ENCODE data around the gene EDEM1.
"Not testable (repeated sequence)": the region's sequence is repeated elsewhere in the genome, so short reads cannot be mapped to it uniquely, and the experiment has no call there.

EDEM1 gene

DNA sequence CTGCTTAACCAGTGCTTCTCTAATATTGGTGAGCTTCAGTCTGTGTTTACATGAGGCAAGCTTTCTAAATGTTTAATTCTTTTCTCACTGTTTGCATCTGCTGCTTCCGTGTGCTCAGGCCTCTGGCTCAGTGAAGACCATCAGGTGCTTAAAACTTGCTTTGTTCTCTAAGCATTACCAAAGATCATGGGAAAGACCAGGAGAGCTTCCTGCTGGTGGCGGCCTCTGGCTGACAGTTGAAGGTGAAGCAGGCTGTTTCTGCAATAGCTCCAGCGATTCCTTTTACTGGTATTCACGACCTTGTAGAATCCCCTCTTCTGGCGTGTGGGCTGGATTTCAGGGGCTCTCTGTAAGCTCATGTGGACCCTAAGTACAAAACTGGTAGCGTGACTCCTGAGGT is 45.1 kb downstream of the EDEM1 start:
- no peak for DNase-seq (ENCODE audit: low read depth in 2 of 2)

DNA sequence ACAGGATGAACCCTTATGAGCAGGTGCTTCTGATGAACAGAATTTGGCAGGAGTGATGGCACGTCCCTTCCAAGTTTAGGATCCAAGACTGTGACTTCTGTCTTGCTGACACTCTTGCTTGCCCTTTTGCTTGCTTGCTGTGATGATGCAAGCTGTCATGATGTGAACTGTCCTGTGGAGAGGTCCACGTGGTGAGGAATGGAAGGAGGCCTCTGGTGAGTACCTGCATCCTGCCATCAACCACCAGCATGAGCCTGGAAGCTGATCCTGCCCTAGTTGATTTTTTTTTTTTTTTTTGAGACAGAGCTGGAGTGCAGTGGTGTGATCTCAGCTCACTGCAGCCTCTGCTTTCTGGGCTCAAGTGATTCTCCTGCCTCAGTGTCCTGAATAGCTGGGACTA is 45.5 kb downstream of the EDEM1 start:
- DNase-seq (ENCODE audit: low read depth in 2 of 2) = no peak

GRCh38 chr3:5235655-5236054 is 48.1 kb downstream of the EDEM1 start:
- no peak for DNase-seq (ENCODE audit: low read depth in 2 of 2)

DNA sequence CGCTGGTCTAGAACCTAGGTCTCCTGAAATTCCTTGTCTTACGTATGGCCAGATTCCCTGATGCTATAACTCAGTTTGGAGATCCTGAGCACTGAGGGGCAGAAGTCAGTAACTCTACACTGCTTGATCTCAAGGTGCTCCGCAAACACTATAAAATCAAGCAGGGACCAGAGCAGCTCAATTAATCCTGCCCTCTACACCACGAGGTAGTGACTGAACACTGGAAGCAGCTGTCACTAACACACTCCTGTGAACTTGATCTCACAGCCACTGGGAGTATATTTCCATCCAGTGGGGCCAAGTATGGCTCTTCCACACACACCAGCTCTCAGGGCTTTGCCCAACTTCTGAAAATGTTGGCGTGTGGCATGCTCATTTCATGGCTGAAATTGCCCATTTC is 51.0 kb downstream of the EDEM1 start:
- no peak for DNase-seq (ENCODE audit: low read depth in 2 of 2)

DNA sequence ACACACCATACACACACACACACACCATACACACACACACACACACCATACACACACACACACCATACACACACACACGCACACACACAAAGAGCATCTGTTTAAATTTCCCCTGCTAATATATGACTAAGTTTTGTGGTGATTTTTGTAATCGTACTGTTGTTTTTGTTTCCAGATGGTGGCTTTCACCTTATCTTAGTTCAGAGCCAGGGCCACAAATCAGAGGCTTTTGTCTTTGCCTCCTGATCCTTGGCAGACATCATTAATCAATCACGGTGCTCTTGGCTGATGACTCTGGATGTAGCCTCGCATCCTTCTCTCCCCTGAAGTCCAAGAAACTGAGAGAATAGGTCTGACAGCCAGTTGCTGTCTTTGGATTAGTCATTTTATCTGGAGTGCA is 52.1 kb downstream of the EDEM1 start:
- DNase-seq (ENCODE audit: low read depth in 2 of 2) = peak; percentile 14 to 15

GRCh38 chr3:5240740-5241139 is 53.2 kb downstream of the EDEM1 start:
- no peak for DNase-seq (ENCODE audit: low read depth in 2 of 2)

DNA sequence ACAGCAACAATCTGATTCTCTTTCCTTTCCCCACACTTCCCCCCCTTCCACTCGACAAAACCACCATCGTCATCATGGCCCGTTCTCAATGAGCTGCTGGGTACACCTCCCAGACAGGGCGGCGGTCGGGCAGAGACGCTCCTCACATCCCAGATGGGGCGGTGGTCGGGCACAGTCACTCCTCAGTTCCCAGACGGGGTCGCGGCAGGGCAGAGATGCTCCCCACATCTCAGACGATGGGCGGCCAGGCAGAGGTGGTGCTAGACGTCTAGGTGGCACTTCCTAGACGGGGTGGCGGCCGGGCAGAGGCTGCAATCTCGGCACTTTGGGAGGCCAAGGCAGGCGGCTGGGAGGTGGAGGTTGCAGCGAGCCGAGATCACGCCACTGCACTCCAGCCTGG is 55.3 kb downstream of the EDEM1 start:
- not testable (repeated sequence) for DNase-seq (ENCODE audit: low read depth in 2 of 2)

DNA sequence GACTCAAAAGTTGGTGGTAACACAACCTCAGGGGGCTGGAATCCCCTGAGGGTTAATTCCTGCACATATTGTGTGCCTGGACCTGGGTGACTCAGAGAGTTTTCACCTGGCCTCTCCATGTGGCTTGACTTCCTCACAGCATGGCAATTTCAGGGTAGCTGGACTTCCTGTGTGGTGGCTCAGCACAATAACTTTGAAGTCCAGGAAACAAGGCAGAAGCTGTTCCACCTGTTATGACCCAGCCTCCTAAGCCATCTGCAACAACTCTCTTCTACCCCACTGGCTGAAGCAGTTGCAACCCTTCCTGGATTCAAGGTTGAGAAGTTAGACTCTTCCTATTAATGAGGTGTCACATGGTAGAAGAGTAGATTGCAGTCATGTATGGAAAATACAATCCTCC is 58.4 kb downstream of the EDEM1 start:
- DNase-seq (ENCODE audit: low read depth in 2 of 2) = no peak

DNA sequence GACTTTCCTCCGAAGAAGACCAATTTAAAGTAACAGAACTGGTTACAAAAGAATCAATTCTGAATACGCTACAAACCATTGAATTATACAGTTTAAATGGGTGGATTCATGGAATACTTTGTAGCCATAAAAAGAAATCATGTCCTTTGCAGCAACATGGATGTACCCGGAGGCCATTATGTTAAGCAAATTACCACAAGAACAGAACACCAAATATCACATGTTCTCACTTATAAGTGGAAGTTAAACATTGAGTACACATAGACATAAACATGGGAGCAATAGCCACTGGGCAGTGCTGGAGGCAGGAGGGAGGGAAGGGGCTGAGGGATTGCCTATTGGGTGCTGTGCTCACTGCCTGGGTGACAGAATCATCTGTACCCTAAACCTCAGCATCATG is 61.3 kb downstream of the EDEM1 start:
- DNase-seq (ENCODE audit: low read depth in 2 of 2) = no peak

DNA sequence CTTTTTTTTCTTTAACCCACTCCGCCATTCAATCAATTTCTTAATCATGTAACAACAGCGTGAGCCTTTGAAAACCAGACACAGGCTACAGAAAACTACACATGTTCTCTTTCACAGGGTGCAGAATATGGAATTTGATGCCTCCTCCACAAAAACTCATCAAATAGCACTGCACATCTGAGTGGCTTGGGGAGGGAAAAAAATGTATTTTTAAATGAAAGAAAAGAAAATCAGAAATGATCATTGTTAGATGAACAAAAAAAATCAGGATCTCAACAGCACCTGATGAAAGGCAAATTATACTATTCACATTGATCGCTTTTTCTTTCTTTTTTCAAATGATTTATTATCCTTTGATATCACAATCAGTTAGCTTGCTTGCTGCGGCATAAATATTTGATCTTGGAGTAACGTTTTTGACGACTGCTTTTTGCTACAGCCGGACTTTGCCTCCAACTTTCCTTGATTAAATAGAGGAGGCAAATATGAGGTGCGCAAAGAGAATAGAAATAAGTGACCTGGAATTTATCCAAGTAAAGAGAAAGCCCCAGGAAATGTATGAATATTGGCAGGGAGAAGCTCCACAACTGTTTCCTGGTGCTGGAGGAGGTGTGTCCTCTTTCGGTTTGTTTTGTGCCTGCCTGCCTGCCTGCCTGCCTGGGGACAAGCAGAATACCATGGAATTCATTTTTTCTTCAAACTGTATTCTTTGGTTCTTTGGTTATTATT is 63.1 kb downstream of the EDEM1 start:
- no peak for DNase-seq (ENCODE audit: low read depth in 2 of 2)

GRCh38 chr3:5251196-5251583 is 63.7 kb downstream of the EDEM1 start:
- no peak for DNase-seq (ENCODE audit: low read depth in 2 of 2)

DNA sequence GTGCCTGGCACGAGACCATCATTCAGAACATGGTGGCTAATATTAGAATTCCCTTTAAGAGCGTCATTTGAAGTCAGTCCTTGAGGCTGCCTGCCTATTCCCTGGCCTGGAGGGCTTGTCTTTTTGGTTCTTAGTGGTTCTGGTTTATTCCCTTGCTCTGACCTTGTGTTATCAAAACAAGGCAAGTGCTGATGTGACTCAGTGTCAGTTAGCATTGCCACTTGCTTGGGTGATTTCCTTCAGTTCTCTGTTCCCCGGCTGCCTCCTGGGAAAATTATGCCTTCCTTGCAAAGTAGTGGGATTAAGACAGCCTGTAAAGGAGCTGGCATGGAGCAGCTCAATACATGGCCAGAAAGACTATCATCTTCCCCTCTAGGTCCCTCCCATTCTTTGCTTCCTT is 64.6 kb downstream of the EDEM1 start:
- no peak for DNase-seq (ENCODE audit: low read depth in 2 of 2)

- DNase-seq (ENCODE audit: low read depth in 2 of 2) = no peak
Observed at GRCh38 chr3:5254281-5255048, 67.0 kb downstream of the EDEM1 start.

- DNase-seq (ENCODE audit: low read depth in 2 of 2) = no peak
Observed at GRCh38 chr3:5255404-5256344, 68.2 kb downstream of the EDEM1 start.

- DNase-seq (ENCODE audit: low read depth in 2 of 2) = no peak
Observed at GRCh38 chr3:5258526-5258925, 71.0 kb downstream of the EDEM1 start.

DNA sequence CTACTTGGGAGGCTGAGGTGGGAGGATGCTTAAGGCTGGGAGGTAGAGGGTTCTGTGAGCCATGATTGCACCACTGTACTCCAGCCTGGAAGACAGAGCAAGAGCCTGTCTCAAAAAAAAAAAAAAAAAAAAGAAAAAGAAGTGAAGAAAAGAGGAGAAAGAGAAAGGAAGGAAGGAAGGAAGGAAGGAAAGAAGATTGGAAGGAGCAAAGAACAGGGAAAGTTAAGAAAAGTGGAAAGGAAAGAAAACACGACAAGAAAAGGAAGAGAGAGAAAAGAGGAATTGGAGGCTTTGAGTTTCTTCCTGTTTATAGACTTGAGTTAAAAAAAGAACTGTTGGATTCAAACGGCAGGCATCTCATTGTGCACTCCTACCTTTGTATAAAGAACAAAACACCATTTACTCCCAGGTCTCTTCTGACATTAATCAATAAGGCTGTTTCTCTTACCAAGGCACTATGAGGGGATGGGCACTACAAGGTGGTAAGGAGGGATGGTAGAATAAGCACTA is 73.5 kb downstream of the EDEM1 start:
- no peak for DNase-seq (ENCODE audit: low read depth in 2 of 2)

DNA sequence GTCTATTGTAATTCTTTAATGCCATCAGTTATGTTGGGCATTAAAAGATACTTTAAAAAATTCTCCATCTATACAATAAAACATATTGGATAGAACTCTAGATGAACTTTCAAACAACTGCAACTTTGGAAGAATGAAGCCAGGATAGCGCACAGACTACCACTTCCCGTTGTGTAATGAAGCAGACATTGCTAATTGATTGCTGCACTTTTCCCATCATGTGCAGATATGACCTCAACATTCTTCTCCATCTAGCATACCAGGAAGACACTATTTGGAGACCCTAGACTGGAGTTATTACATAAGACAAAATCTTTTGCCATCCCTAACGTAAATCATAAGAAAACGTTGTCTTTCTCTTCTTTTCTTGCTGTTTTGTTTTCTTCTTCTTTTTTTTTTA is 75.0 kb downstream of the EDEM1 start:
- DNase-seq (ENCODE audit: low read depth in 2 of 2) = no peak

GRCh38 chr3:5264093-5264600 is 76.6 kb downstream of the EDEM1 start:
- DNase-seq (ENCODE audit: low read depth in 2 of 2) = peak in 1 of 2 experiments; percentile 23

- peak in 1 of 2 experiments; percentile 6 for DNase-seq (ENCODE audit: low read depth in 2 of 2)
Observed at GRCh38 chr3:5264896-5265770, 77.6 kb downstream of the EDEM1 start.

DNA sequence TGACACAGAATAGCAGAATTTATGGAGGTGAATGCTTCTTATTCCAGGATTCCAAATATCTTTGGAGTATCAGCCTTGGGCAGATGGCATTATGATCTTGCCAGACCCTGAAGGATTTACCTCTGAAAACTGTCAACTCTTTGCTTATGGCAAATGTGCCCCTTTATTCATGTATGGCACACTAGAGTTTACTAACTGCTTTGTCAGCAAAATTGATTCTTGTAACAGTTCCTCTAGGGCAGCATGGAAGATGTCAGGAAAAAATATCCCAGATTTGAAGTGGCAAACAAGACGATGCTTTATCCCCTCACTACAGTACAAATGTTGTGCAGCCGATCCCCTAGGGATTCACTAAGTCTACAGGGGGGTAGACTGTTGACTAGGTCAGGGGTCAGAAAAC is 79.7 kb downstream of the EDEM1 start:
- DNase-seq (ENCODE audit: low read depth in 2 of 2) = no peak

DNA sequence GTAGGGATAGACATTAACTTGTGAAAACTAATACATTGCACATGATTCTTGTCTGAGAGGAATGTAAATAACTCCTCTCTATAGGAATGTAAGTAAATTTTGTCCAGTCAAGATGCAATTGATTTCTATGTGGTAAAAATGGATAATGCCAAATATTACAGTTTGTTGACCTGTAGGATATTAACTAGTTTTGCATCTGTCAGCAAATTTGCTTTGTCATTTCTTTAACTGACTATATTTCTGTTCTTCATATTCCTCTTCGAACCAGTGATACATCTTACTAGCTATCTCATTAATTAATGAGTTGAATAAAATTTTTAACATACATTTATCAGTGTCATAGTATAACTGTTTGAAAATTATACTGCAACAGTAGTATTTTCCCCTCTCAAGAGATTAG is 80.4 kb downstream of the EDEM1 start:
- no peak for DNase-seq (ENCODE audit: low read depth in 2 of 2)
